Glutamatergic neuron (in vitro differentiated cells): ENCODE measurements around the gene ARHGEF28. TPM values are rescaled to one million over a fixed set of nuclear protein-coding genes. Genes with fewer than 3 reads are reported as not detected.

Experiments used
- DNase-seq: peaks from one replicate; pipeline ENCODE4 v3.0.0; 2022
- H3K27ac Mint-ChIP-seq: one replicate; pipeline ENCODE4 v1.8.0; 2020; ENCODE audit warnings: mild to moderate bottlenecking, mixed read lengths, inconsistent platforms; ENCODE audit not compliant: unreplicated experiment
- H3K27me3 Mint-ChIP-seq: one replicate; pipeline ENCODE4 v1.8.0; 2020; ENCODE audit warnings: mild to moderate bottlenecking, moderate library complexity, mixed read lengths, inconsistent platforms; ENCODE audit not compliant: unreplicated experiment
- H3K36me3 Mint-ChIP-seq: one replicate; pipeline ENCODE4 v1.8.0; 2020; ENCODE audit warnings: mild to moderate bottlenecking, mixed read lengths, inconsistent platforms; ENCODE audit not compliant: unreplicated experiment
- H3K4me1 Mint-ChIP-seq: one replicate; pipeline ENCODE4 v1.8.0; 2020; ENCODE audit warnings: mild to moderate bottlenecking, low read depth, mixed read lengths, inconsistent platforms; ENCODE audit not compliant: unreplicated experiment
- H3K4me3 Mint-ChIP-seq: one replicate; pipeline ENCODE4 v1.8.0; 2020; ENCODE audit warnings: mild to moderate bottlenecking, mixed read lengths, inconsistent platforms; ENCODE audit not compliant: unreplicated experiment
- H3K9me3 Mint-ChIP-seq: one replicate; pipeline ENCODE4 v1.8.0; 2020; ENCODE audit warnings: mild to moderate bottlenecking, moderate library complexity, mixed read lengths, inconsistent platforms; ENCODE audit not compliant: unreplicated experiment
- CTCF ChIP-seq: fragments of 200-600 bp; sonication (generic); IDR thresholded peaks from one replicate; pipeline ENCODE4 v1.5.0; 2021; ENCODE audit not compliant: partially characterized antibody, unreplicated experiment
- total RNA-seq: library from RNA; stranded (reverse); fragmentation: NEBNext Ultra II Directional; extraction: Animal tissue kit (Norgen Biotek cat#: 25700); gene quantifications from one replicate; pipeline ENCODE4 v1.2.1, GENCODE V29; 2021; ENCODE audit not compliant: unreplicated experiment

The ARHGEF28 gene
- total RNA-seq, 1 donor from 2014 or later = 0.47 TPM

DNA sequence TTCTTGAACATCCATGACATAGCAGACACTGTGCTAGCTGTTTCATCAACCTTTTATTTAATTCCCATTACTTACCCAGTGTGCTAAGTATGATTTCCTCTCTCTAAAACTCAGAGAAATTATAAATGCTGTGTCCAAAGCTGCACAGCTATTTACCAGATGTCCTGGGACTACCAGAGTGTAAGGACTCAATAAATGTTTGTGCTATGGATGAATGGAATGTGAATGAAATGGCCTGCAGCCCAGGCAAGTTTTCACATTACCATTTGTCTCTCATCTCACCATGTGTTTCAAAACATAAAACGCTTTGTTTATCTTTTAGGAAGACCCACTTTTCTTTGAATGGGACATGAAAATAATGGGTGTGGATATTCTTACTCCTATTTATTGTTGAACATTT, 96.2 kb downstream of the ARHGEF28 start:
- Mint-ChIP-seq H3K4me1 (no peaks in the 10 kb centered on the region), H3K27me3 (peaks cover 2% of the 10 kb centered on the region), H3K27ac (no peak overlapping the region), H3K9me3 (no peaks in the 10 kb centered on the region), H3K4me3 (no peak overlapping the region), H3K36me3 (no peaks in the 10 kb centered on the region)
- no peak for TF ChIP-seq CTCF
- DNase-seq = no peak

- TF ChIP-seq CTCF = no peak
- Mint-ChIP-seq H3K27ac (no peak overlapping the region), H3K9me3 (no peaks in the 10 kb centered on the region), H3K27me3 (no peaks in the 10 kb centered on the region), H3K4me3 (no peak overlapping the region), H3K4me1 (no peaks in the 10 kb centered on the region), H3K36me3 (no peaks in the 10 kb centered on the region)
- no peak for DNase-seq
Observed at GRCh38 chr5:73726071-73726470, 100.1 kb downstream of the ARHGEF28 start.

DNA sequence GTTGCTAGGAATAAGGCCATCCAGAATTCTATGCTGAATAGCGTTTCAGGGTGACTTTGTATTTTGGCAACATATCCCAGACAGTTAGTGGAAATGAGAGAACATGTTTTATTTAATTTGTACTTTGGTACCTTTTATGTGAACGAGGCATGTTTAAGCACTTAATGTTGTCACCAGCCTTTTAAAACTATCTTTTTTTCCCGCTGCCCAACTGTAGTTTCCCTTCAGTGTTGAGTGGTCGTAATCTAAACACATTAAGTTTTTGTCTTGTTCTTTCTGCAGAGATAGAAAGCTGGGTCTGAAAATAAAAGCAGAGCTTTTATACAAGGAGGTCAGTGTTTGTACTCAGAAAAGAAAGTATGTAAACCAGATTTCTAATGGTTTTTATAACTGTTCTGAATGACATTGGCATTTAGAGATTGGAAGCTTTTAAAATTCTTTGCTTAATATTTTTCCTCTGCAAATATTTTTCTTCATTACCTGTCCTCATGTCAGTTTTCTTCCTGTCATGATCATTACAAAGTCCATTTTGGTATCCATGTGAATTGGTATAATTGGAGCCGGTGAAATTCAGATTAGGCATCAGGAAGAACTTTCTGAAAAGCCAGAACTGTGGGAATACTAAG, 100.7 kb downstream of the ARHGEF28 start:
- H3K27me3 Mint-ChIP-seq = no peaks in the 10 kb centered on the region
- TF ChIP-seq CTCF = no peak
- no peaks in the 10 kb centered on the region for H3K4me1 Mint-ChIP-seq
- no peak overlapping the region for H3K4me3 Mint-ChIP-seq
- H3K36me3 Mint-ChIP-seq = no peaks in the 10 kb centered on the region
- no peak overlapping the region for H3K27ac Mint-ChIP-seq
- no peak for DNase-seq
- H3K9me3 Mint-ChIP-seq = no peaks in the 10 kb centered on the region

DNA sequence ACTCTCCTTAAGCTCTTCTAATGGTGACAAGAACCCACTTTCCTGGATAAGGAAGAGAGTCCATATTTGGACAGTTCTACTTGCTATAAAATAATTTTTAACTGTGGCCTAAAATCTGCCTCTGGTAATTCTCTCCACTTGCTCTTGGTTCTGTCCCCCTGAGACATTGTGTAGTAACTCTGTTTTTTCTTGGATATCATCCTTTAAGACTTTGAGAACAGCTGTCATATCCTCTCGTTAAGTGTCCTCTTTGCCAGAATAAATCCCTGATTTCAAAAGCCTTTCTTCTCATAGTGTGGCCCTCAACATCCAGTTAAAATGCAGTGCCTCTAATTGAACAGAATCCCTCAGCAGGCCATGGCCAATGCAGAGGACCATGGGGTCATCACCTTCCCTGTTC, 101.5 kb downstream of the ARHGEF28 start:
- no peak overlapping the region for H3K4me3 Mint-ChIP-seq
- H3K4me1 Mint-ChIP-seq = no peaks in the 10 kb centered on the region
- H3K27ac Mint-ChIP-seq = no peak overlapping the region
- no peaks in the 10 kb centered on the region for H3K9me3 Mint-ChIP-seq
- no peaks in the 10 kb centered on the region for H3K36me3 Mint-ChIP-seq
- no peaks in the 10 kb centered on the region for H3K27me3 Mint-ChIP-seq
- no peak for TF ChIP-seq CTCF
- DNase-seq = no peak

DNA sequence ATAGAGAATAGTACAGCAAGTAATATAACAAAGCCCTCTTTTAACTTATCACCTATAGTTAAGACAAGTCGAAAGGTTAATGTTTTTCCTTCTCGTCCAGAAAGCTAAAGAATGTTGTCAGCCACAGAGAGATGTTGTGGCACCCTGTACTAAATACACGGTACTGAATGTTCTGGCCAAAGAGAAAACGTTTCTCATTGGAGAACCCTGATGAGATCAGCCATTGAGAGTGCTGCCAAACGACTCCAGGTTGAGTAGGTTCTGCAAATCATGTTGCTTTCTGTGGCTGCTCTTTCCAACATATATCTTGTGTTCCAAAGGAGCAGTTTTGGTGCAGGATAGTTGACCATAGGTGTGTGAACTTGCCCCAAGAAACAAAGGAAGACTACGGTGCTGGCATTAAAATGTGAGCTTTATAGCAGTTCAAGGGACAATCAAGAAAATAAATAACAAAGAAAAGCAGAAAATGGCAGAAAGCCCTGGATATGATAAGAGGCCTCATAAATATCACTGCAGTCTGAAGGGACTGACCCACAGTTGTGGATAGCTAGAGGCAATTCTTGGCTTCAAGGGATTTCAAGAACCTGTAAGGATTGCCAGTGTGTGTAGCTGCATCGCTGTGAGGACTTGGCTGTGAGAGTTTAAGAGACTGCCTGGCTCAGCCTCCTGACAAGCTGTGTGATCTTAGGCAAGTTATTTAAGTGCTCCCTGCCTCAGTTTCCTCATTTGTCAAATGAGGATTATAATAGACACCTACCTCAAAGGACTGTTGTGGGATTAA, 102.7 kb downstream of the ARHGEF28 start:
- Mint-ChIP-seq H3K27ac (no peak overlapping the region), H3K9me3 (no peaks in the 10 kb centered on the region), H3K4me1 (no peaks in the 10 kb centered on the region), H3K4me3 (no peak overlapping the region), H3K36me3 (peaks cover 2% of the 10 kb centered on the region), H3K27me3 (no peaks in the 10 kb centered on the region)
- DNase-seq = no peak
- TF ChIP-seq CTCF = no peak
